D721Med (cell line): ENCODE data around the gene PLCL1.

Experiments
- DNase-seq: peaks from one replicate; pipeline ENCODE4 v3.0.0; 2011; ENCODE audit warnings: low spot score; ENCODE audit not compliant: insufficient read length
- FAIRE-seq: peaks from 2 replicates; lab custom pipeline; 2011; peaks lifted over from hg19 to GRCh38; lab: Jason Lieb, UNC
- CTCF ChIP-seq: IDR thresholded peaks from 2 replicates; pipeline ENCODE4 v1.5.1; 2012; ENCODE audit warnings: mild to moderate bottlenecking, control low read depth; ENCODE audit not compliant: insufficient read depth; ENCODE audit errors: missing control alignments

PLCL1 gene

GRCh38 chr2:197938555-197938954 is 134.2 kb downstream of the PLCL1 start:
- TF ChIP-seq CTCF = no peak
- FAIRE-seq (no peak), DNase-seq (no peak)

GRCh38 chr2:197939787-197940186 is 135.4 kb downstream of the PLCL1 start:
- DNase-seq = no peak
- TF ChIP-seq CTCF = no peak
- FAIRE-seq = no peak

- no peak for FAIRE-seq
- no peak for DNase-seq
- no peak for TF ChIP-seq CTCF
Observed at GRCh38 chr2:197940382-197940781, 136.0 kb downstream of the PLCL1 start.

GRCh38 chr2:197941715-197942114 is 137.3 kb downstream of the PLCL1 start:
- no peak for TF ChIP-seq CTCF
- no peak for DNase-seq
- no peak for FAIRE-seq

GRCh38 chr2:197943731-197944130 is 139.3 kb downstream of the PLCL1 start:
- TF ChIP-seq CTCF = no peak
- FAIRE-seq = no peak
- no peak for DNase-seq

- TF ChIP-seq CTCF = no peak
- DNase-seq (no peak), FAIRE-seq (no peak)
Observed at GRCh38 chr2:197944416-197945096, 140.2 kb downstream of the PLCL1 start.

GRCh38 chr2:197946562-197946961 is 142.2 kb downstream of the PLCL1 start:
- FAIRE-seq (no peak), DNase-seq (no peak)
- TF ChIP-seq CTCF = no peak
